Astrocyte of the hippocampus (primary cell): ENCODE results near the gene PARP9.
"Not testable (repeated sequence)": the region's sequence is repeated elsewhere in the genome, so short reads cannot be mapped to it uniquely, and the experiment has no call there.

Source experiments
- DNase-seq: peaks from one replicate; pipeline ENCODE4 v3.0.0; 2011; ENCODE audit warnings: low read depth, low spot score

PARP9 gene

GRCh38 chr3:122576174-122576940, 12.3 kb upstream of the PARP9 start:
- no peak for DNase-seq

GRCh38 chr3:122572940-122573412, 8.9 kb upstream of the PARP9 start:
- DNase-seq, result peak; percentile 30

- no peak for DNase-seq
Measured at GRCh38 chr3:122568755-122569154, 4.7 kb upstream of the PARP9 start.

GRCh38 chr3:122568131-122568530, 4.0 kb upstream of the PARP9 start:
- not testable (repeated sequence) for DNase-seq

- peak; percentile 45 for DNase-seq
Measured at GRCh38 chr3:122563717-122564025, 429 bp downstream of the PARP9 start.

- DNase-seq, result no peak
Measured at GRCh38 chr3:122562923-122563716, 980 bp downstream of the PARP9 start.

GRCh38 chr3:122560680-122561079, 3.4 kb downstream of the PARP9 start:
- DNase-seq, result peak; percentile 70

- DNase-seq, result no peak
Measured at GRCh38 chr3:122559906-122560305, 4.2 kb downstream of the PARP9 start.

- DNase-seq, result no peak
Measured at GRCh38 chr3:122558605-122559004, 5.5 kb downstream of the PARP9 start.

GRCh38 chr3:122557356-122557755, 6.7 kb downstream of the PARP9 start:
- DNase-seq, result no peak

GRCh38 chr3:122555275-122556071, 8.6 kb downstream of the PARP9 start:
- peak; percentile 35 for DNase-seq

- DNase-seq, result no peak
Measured at GRCh38 chr3:122553171-122553570, 10.9 kb downstream of the PARP9 start.

GRCh38 chr3:122548619-122549018, 15.5 kb downstream of the PARP9 start:
- no peak for DNase-seq

GRCh38 chr3:122548076-122548475, 16.0 kb downstream of the PARP9 start:
- no peak for DNase-seq

- DNase-seq, result no peak
Measured at GRCh38 chr3:122546151-122546550, 17.9 kb downstream of the PARP9 start.

GRCh38 chr3:122538956-122539490, 25.1 kb downstream of the PARP9 start:
- no peak for DNase-seq

GRCh38 chr3:122536632-122537001, 27.5 kb downstream of the PARP9 start:
- DNase-seq, result no peak

- no peak for DNase-seq
Measured at GRCh38 chr3:122535964-122536631, 28.0 kb downstream of the PARP9 start.

- DNase-seq, result peak; percentile 70
Measured at GRCh38 chr3:122533931-122534334, 30.2 kb downstream of the PARP9 start.

- no peak for DNase-seq
Measured at GRCh38 chr3:122533480-122533879, 30.6 kb downstream of the PARP9 start.

- no peak for DNase-seq
Measured at GRCh38 chr3:122530164-122530563, 33.9 kb downstream of the PARP9 start.
